ENCODE data around the gene MORF4L2.
"Not testable (repeated sequence)": the region's sequence is repeated elsewhere in the genome, so short reads cannot be mapped to it uniquely, and the experiment has no call there.

The MORF4L2 gene

GRCh38 chrX:103678199-103678993, 8.1 kb downstream of the MORF4L2 start:
- no peak for DNase-seq

- DNase-seq, result no peak
These were observed 11.7 kb downstream of the MORF4L2 start for GRCh38 chrX:103674531-103675454.

GRCh38 chrX:103669745-103670144, 16.8 kb downstream of the MORF4L2 start:
- DNase-seq, result no peak

GRCh38 chrX:103666202-103667107, 20.0 kb downstream of the MORF4L2 start:
- no peak for DNase-seq

GRCh38 chrX:103663981-103664762, 22.3 kb downstream of the MORF4L2 start:
- no peak for DNase-seq

- DNase-seq, result not testable (repeated sequence)
These were observed 27.0 kb downstream of the MORF4L2 start for GRCh38 chrX:103659460-103659859.

GRCh38 chrX:103658681-103659433, 27.6 kb downstream of the MORF4L2 start:
- no peak for DNase-seq

- DNase-seq, result not testable (repeated sequence)
These were observed 29.4 kb downstream of the MORF4L2 start for GRCh38 chrX:103657066-103657465.

GRCh38 chrX:103656617-103657016, 29.9 kb downstream of the MORF4L2 start:
- no peak for DNase-seq

GRCh38 chrX:103655230-103656000, 31.1 kb downstream of the MORF4L2 start:
- not testable (repeated sequence) for DNase-seq

- no peak for DNase-seq
These were observed 35.2 kb downstream of the MORF4L2 start for GRCh38 chrX:103651151-103651773.

GRCh38 chrX:103647630-103648029, 38.9 kb downstream of the MORF4L2 start:
- DNase-seq, result no peak

- DNase-seq, result no peak
These were observed 42.4 kb downstream of the MORF4L2 start for GRCh38 chrX:103644125-103644524.

- DNase-seq, result no peak
These were observed 45.9 kb downstream of the MORF4L2 start for GRCh38 chrX:103640401-103641155.

- not testable (repeated sequence) for DNase-seq
These were observed 47.8 kb downstream of the MORF4L2 start for GRCh38 chrX:103638479-103639346.

GRCh38 chrX:103637604-103638338, 48.7 kb downstream of the MORF4L2 start:
- DNase-seq, result no peak

GRCh38 chrX:103635436-103635835, 51.1 kb downstream of the MORF4L2 start:
- no peak for DNase-seq

All from CD4-positive, alpha-beta T cell treated with Interleukin-4 for 4 hours (primary cell).